Cerebellar cortex (tissue), 1 donor: Measurements from ENCODE around the gene GLCCI1.

ENCODE experiments used
- DNase-seq: peaks from one replicate; pipeline ENCODE4 v3.0.0-alpha.2; 2015; ENCODE audit warnings: low spot score

The GLCCI1 gene

GRCh38 chr7:7964250-7964649, 4.3 kb upstream of the GLCCI1 start:
- DNase-seq: no peak

DNA sequence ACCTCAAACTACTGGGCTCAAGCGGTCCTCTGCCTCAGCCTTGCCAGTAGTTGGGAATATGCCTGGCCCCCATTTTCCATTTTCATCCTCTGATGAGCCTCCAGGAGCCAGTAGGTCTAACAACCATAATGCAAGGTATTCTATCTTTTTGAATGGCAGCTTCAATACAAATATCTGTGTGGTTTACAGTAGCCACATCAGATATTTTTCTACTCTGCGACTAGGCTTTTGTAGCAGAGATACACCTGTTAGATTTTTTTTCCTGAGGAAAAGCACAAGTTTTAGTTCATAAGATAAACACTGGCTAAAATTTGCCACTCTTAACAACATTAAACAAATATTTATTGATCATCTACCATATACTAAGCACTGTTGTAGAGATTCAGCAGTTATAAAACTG, 3.9 kb upstream of the GLCCI1 start:
- no peak for DNase-seq

DNA sequence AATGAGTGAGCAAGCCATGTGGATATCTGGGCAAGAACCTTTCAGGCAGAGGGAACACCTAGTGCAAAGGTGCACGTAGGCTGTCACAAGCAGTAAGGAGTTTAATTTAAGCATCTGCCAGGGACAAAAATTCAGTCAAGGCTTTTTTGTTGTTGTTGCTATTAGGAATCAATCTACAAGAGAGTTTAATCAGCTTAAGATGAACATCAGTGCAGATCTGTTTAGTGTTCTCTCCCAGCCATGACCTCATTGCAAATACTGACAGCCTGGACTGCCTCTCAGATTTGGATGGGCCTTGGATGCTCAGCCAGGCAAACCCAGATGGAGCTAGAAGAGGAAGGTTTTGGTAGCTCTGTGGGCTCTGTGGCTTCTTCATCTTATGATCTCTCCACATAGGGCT, 3.3 kb upstream of the GLCCI1 start:
- DNase-seq: peak; percentile 31

GRCh38 chr7:7966141-7966734, 2.4 kb upstream of the GLCCI1 start:
- no peak for DNase-seq

- no peak for DNase-seq
These were observed 581 bp upstream of the GLCCI1 start for GRCh38 chr7:7967886-7968543.

- DNase-seq: peak; percentile 64
These were observed 975 bp downstream of the GLCCI1 start for GRCh38 chr7:7969306-7970236.

DNA sequence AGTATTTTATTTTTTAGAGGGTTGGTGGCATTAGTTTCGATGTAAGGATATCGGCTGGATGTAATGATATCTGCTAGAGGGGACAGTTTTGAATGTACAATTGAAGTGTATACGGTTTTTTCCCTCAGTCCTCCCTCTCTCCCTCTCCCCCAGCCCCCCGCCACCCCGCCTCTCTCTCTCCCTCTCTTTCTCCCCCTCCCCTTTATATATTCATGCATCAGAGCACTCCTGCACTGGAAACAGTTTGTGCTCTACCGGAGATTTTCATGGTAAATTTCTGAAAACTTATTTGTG, 1.6 kb downstream of the GLCCI1 start:
- DNase-seq: peak; percentile 49

GRCh38 chr7:7970531-7971307, 2.1 kb downstream of the GLCCI1 start:
- DNase-seq: peak; percentile 78

GRCh38 chr7:7971308-7972040, 2.9 kb downstream of the GLCCI1 start:
- peak; percentile 58 for DNase-seq

DNA sequence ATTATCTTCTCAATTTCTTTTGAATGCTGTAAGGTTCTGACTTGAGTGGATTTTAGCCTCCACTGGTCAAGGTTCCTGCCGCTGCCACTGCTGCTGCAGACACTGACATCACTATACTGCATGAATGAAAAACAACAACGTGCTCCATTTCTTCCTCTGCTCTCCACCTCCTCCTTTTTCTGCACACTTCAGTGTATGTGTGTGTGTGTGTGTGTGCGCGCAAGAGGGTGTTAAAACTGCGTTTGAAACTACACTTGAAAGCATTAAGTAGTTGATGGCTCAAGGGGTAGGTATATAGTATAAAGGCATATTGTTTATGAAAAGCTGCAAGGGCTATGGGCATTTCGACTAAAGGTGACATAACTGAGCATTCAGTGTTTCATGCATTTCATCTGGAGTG, 3.5 kb downstream of the GLCCI1 start:
- DNase-seq: peak; percentile 76

GRCh38 chr7:7972922-7973594, 4.5 kb downstream of the GLCCI1 start:
- DNase-seq: peak; percentile 57

- no peak for DNase-seq
These were observed 8.1 kb downstream of the GLCCI1 start for GRCh38 chr7:7976677-7977076.

GRCh38 chr7:7977774-7978173, 9.2 kb downstream of the GLCCI1 start:
- no peak for DNase-seq

- DNase-seq: no peak
These were observed 10.3 kb downstream of the GLCCI1 start for GRCh38 chr7:7978860-7979259.

GRCh38 chr7:7979558-7979957, 11.0 kb downstream of the GLCCI1 start:
- DNase-seq: no peak

GRCh38 chr7:7980134-7980533, 11.5 kb downstream of the GLCCI1 start:
- DNase-seq: no peak

DNA sequence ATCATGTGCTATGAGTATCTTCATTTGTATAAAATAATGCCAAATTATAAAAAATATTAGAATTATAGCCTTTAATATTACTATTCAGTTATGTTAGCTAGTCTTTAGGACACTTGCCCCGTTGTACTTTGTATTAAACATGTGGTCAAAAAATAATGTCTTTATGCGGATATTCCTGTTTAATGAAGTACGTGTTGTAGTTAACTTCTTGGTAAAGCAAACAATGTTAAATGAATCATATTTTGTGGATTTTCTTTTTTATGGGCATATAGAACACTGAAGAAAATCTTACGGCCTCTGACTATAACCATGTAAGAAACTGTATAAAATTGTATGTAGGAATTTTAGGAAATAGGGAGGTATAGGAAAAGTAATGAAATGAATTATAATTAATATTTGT, 14.3 kb downstream of the GLCCI1 start:
- no peak for DNase-seq

GRCh38 chr7:7984424-7984823, 15.8 kb downstream of the GLCCI1 start:
- DNase-seq: no peak

GRCh38 chr7:7988706-7989105, 20.1 kb downstream of the GLCCI1 start:
- DNase-seq: no peak

DNA sequence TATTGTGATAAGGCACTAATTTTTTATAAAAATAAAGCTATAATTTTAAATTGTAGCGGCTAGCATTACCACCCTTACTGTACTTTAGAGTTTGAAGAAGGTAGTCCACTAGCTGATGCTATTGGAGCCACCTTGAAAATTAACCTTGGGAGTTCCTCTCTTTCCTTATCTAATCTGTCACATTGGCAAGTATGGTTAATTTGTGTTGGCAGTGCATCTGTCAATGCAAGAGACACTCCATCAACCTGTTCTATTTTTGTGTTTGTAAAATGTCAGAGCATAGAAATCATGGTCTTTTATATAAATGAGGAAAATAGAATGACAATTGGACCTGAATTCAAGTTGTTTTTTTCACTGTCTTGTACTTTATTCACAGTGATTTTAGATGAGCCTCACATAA, 20.5 kb downstream of the GLCCI1 start:
- DNase-seq: peak; percentile 68
